HG03139 (cell line): ENCODE measurements around the gene TBC1D2B.
"Not testable (repeated sequence)": the region's sequence is repeated elsewhere in the genome, so short reads cannot be mapped to it uniquely, and the experiment has no call there.

ENCODE experiments used
- ATAC-seq: cut with Tn5 transposase; IDR thresholded peaks from one replicate; pipeline ENCODE4 v1.9.1; 2021; ENCODE audit not compliant: unreplicated experiment

Gene TBC1D2B

DNA sequence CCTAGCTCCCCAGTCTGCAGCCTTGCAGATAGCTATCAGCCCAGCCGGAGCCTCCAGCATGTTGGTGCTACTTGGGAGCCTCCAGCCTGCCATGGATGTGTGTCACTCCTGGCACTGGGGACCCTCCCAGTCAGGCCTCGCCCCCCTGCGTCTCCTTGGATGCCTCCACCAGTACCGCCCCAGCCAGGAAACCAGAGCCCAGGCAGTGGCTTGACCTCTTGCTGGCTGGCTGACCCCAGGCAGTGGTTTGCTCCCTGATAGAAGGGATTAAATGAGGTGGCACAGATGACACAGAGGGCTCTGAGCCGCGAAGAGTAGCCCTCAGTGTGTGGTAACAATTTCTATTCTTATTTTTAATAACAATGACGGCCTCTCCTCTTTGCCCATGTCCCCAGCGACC is 98.4 kb downstream of the TBC1D2B start:
- not testable (repeated sequence) for ATAC-seq

DNA sequence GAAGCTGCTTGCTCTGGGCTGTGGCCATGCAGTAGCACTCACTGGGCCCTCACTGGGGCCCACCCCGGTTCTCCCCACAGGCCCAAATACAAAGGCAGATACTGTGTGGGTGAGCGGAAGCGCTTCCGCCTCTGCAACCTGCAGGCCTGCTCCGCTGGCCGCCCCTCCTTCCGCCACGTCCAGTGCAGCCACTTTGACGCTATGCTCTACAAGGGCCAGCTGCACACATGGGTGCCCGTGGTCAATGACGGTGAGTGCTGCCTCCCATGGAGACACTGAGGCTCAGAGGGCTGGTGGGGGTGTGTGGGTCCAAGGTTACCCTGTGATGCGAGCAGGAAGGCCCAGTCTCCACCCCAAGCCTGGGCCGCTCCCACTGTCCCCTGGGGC is 98.8 kb downstream of the TBC1D2B start:
- ATAC-seq, result not testable (repeated sequence)

DNA sequence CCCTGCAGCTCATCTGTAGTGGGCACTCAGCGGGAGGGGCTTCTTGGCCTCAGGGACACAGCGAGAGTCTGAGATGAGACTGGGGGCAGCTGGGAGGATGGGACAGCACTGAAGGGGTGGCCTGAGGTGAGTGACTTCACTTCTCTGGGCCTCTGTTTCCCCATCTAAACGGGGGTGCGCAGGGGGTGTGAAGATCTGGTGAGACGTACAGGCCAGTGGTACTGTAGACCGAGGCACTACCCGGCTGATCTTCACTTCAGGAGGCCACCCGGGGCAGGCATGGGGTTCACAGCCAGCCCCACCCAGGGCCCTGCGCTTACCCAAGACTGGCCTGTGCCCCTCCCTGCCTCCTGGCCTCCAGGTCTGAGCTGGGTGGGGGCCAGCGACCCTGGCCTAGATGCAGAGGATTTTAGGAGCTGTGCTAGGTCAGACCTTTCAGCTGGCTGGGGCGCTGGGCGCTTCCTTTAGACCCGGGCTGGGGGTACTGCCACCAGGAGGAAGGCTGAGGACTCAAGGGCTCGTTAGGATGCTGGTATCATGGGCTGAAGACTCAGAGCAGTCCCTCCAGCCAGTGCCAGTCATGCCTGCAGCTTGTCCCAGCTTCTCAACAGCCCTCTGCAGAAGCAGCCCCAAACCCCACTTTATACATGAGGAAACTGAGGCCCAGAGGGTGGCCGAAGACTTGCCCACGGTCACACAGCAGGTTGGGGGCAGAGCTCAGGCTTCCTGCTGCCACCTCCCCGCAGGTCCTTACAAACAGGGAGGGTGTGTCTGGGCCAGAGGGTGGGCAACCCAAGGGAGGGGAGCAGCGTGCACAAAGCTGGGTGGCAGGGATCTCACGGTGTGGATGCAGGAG is 99.4 kb downstream of the TBC1D2B start:
- ATAC-seq, result not testable (repeated sequence)

DNA sequence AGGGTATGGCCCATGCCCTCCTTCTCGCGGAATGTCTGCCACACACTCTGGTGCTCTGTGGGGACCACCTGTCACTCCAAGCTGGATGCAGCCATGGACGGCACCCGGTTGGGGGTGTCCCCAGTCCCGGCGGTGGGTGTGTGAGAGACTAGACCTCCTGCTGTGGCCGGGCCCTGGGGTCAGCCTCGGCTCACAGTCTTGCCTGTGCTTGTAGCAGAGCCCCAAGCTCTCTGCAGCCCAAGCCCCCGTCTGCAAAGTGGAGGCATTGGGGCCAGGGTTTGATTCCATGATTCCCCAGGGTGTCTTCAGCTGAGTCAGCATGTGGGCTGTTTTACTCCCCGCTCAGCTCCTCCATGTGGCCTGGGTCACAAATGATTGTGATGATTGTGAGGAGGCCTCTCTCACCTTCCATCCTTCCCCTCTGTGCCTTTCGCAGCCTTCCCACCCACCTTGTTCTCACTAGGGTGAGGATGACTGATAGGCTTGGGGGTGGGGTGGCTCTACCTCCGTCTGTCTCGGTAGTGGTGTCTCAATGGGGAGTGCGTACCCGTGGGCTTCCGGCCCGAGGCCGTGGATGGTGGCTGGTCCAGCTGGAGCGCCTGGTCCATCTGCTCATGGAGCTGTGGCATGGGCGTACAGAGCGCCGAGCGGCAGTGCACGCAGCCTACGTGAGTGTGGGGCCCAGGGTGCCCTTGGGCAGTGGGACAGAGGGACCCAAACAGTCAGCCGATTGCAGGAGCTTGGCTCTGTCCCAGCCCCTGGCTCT is 100.6 kb downstream of the TBC1D2B start:
- not testable (repeated sequence) for ATAC-seq

DNA sequence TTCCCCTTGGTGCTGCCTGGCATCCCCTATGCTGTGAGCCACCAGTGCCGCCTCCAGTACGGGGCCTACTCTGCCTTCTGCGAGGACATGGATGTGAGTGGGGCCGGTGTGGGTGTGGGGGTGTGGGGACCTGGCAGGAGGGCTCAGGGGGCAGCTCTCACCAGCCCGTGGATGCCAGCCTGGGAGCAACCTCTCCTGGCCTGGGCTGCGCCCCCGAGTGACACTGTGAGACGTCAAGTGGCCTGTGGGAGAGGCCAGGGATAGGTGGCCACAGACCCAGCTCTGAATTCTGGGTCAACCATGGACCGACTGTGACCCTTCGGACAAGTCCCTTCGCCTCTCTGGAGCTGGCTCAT is 101.4 kb downstream of the TBC1D2B start:
- not testable (repeated sequence) for ATAC-seq

DNA sequence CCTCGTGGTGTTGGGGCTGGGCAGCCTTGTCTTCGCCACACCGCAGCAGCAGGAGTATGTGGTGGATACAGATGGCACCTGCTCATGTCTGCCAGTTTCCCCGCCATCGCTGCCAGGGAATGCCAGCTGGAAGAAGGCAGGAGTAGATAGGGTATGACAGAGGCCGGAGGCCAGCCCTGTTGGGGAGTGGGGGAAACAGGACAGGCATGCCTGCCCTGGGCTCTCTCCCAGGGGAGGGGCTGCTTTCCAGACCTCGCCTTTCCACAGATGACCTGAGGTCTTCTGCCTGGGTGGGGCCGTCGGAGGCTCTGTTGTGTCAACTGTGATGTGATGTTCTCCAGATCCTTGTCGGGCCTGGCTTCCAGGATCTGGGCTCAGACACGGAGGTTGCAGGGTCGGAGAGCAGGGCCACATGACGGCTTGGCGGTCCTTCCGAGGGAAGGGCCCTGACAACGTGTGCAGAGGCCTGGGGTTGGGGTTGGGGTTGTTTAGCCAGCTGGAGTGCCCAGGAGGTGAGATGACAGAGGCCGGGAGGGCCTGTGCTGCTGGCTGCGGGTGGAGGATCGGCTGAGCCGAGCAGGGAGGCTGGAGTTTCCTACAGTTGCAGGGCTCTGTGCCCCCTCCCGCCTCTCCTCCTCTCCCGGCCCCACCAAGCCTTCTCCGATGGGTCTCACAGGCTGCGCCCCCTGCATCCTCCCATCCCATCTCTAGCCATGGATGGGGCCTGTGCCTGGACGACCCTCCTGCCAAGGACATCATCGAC is 102.0 kb downstream of the TBC1D2B start:
- no peak for ATAC-seq

DNA sequence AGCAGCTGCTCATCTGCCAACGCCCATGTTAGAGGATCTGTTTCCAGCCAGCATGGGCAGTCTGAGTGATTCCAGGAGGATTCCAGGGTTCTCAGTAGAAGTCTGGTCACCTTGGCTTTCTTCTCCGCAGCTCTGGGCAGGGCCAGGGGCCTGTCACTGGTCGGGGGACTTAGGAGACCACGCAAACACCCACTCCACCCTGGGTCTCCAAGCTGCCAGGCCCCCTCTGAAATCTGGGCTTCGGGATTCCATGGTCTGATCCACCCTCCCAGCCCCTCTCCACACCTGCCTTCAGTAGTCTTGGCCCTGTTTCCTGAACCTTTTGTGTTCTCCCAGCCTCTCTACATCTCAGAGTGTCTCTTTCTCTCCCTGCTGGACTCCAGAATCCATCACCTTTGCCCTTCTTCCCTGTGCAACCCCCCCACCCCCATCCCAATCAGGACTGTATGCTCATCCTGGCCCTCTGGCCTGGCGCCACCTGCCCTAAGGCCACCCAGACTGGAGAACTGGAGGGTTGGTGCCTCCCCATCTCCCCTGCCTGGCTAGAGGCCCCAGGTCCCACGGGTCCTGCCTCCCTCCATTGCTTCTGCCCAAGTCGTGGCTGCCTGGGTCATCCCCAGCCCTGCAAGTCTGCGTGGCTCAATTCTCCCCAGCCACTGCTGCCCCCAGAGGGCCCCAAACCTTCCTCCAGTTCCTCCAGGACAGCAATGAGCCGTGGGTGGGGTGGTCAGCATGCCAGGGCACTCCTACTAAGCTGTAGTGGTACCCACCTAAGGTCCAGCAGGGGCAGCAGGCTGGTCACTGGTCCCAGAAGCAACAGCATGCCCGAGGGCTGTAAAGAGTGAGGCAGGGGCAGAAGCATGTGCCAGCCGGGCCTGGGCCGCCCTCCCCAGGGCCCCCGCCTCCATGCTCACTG is 102.8 kb downstream of the TBC1D2B start:
- no peak for ATAC-seq

DNA sequence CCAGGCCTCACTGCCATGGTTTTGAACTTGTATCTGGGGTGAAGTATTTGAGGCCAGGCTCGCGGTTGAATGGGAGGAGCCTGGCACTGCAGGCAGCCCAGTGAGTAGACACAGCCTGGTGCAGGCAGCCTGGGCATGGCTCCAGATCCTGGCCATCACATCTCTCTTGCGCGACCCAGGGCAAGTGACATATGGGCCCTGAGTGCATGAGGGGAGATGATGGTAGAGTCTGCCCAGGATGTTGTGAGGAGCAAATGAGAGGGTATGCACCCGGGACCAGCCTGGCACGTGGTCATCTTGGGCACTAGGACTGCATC is 103.5 kb downstream of the TBC1D2B start:
- ATAC-seq, result no peak

DNA sequence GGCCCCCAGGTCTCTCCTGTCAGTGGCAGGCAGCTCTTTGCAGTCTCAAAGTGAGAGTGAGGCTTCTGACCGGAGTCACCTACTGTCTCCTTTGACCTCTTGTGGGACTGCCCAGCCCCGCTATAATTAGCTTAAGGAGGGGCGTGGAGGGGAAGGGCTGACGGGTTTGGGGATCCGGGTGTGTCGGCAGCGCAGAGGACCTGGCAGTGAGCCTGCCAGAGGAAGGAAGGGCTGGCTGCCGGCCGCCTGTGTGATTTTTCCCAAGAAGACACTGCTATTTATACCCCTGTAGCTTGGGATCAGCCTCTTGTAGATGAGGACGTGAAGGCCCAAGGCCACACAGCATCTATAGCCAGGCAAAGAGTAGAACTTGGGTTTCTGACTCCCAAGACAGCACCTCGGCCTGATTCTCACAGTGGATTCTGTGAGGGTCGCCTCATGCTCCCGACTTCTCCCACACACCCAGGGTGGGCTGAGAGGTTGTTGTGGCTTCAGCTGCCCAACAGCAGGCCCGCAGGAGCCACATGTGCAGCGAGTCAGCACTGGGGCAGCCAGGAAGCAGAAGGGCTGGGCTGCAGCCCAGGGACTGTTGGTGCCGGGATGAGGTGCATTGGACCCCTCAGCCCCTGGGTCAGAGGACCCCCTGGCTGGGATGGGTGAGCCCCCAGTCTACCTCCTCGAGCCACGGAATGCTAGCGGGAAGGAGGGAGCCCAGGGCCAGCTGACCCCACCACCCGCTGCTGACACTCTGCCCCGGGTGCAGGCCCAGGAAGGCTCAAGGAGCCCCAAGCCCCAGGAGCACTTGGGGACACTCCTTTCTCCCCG is 104.0 kb downstream of the TBC1D2B start:
- not testable (repeated sequence) for ATAC-seq

DNA sequence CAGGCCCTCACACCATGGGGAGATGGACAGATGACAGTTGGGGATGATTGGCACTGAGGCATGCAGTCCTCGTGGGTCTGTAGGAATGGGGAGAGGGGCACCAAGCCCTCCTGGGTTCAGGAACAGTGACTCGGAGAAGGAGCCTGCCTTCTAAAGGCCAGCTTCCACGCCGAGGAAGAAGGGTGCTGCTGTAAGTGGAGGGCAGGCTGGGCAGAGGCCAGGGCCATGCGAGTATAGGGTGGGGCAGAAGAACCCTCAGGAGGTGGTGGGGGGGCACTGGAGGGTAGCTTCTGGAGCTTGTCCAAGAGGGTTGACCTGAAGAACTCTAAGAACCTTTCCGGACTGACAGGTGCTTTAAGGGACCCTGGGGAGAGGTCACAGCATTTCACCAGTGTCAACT is 104.8 kb downstream of the TBC1D2B start:
- ATAC-seq, result not testable (repeated sequence)

DNA sequence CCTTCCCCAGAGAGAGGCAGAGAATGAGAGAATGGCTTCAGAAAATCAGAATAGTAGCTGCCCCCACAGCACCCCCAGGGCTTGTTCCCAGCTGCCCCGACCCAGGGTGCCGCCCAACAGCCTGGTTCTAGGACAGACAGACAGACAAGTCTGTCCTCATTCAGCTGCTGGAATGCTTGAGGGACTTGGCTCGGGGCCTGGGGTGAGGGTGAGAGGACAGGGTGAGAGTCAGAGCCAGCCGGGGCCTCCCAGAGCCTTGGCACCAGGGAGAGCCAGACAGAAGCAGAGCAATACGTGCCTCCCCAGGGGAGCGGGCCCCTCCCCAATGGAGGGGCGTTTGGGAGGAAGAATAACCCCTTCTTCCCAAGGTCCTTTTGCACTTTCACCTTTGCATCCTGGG is 105.6 kb downstream of the TBC1D2B start:
- ATAC-seq, result not testable (repeated sequence)

DNA sequence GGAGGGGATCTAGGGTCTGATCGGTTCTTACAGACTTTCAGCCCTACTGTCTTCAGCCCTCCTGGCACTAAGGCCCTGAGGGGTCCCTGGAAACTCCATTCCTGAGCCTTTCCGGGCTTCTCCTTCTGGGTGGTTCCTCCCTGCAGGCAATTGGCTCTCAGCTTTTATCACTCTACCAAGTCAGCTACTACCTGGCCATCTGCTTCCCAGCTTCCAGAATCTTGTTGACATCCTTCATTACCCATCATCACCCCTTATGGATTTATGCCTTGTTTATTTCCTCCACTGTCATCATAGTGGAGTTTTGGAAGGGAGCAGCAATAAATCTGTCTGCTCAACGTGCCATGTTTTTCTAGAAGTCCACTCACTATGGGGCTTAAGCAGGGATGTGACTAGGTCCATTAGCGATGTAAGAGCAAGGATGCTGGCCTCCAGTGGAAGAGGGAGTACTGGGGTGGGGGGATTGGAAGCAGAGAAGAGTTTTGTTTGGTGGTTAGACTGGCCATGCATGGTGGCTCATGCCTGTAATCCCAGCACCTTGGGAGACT is 106.6 kb downstream of the TBC1D2B start:
- not testable (repeated sequence) for ATAC-seq

DNA sequence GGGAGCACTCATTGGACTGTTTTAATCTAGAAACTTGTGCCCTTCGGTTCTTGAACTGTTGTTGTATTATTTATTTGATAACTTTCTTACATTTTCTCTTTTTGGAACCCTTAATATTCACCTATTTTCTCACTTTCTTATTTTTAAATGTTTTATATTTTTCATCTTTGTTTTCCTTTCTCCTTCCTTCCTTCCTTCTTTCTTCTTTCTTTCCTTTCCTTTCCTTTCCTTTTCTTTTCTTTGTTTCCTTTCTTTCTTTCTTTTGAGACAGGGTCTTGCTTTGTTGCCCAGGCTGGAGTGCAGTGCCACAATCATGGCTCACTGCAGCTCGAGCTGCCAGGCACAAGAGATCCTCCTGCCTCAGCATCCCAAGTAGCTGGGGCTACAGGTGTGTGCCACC is 108.5 kb downstream of the TBC1D2B start:
- ATAC-seq, result no peak

DNA sequence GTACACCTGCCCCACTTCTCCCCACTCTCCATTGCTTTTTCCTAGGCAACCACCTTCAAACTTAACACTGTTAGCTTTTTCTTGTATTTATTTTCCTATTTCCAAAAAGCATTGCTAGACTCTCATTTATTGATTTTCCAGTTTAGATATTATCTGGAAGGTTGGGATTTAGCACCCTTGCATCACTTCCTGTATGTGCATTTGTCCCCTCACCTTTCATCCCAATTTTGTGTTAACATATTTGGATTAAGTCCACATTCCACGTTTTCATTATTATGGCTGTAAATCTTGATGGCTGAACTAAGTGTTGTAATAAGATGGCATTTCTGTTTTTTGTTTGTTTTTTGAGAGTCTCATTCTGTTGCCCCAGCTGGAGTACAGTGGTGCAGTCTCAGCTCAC is 109.7 kb downstream of the TBC1D2B start:
- ATAC-seq, result no peak

DNA sequence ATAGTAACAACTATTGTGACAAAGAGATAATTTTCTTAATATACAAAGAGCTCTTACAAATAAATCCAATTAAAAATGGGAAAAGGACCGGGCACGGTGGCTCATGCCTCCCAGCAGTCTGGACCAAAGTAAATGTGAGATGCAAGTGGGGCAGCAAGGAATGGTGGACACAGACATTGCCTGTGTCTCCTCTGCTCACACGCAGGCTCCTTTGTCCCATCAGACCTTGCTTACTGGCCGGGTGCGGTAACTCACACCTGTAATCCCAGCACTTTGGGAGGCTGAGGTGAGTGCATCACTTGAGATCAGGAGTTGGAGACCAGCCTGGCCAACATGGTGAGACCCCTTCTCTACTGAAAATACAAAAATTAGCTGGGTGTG is 110.3 kb downstream of the TBC1D2B start:
- ATAC-seq, result not testable (repeated sequence)

DNA sequence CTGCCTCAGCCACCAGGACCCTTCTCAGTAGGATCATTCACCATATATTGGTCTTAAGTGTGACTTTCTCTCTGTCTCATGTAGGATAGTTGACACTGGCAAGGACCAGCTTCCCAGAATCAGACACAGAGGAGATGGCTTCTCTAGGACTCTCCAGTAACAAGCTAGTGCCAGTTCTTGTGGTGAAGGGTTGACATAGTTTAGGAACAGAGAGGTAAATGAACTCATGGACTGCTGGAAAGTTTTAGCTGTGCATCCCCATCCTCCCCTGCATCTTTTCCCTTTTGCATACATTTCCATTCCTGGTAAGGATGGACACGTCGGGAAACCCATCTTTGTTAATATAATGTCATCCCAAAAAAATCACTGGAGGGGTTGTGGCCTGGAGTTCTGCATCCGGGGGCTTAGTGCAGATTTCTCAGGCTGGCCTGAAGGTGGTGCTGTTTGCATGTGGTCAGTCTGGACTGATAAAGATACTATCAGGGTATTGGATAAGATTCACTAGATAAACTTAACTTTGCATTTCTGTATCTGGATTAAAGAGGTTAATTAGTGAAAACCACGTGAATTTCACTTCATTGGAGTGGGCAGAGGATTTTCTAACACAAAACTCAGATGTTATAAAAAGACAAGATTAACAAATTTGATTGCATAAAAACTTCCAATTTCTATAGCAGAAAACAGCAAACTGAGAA is 110.8 kb downstream of the TBC1D2B start:
- no peak for ATAC-seq

DNA sequence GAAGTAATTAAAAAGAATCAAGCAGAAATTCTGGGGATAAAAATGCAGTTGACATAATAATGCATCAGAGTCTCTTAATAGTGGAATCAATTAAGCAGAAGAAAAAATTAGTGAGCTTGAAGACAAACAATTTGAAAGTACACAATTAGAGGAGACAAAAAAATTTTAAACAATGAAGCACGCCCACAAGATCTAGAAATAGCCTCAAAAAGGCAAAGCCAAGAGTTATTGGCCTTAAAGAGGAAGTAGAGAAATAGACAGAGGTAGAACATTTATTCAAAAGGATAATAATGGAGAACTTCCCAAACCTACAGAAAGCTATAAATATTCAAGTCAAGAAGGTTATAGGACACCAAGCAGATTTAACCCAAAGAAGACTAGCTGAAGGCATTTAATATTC is 113.3 kb downstream of the TBC1D2B start:
- ATAC-seq, result no peak

DNA sequence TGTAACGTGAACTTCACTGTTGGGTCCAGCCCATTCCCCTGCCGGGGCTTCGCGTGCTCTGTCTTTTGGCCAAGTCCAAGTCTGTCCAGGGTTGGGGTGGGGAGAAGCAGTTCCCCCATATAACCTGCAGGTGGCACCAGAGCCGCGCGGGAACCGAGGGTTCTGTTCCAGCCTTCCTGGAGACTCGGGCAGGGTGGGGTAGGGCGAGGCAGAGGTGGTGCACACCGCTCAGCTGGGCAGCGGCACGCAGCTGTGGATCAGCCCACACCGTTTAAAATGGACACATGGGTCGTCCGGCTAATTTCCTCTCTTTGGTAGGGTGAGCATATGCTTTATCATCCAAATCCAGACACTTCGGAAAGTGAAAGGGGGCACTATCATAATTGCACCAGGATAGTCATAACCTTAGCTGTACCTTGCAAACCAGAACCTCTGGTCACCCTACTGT is 118.1 kb downstream of the TBC1D2B start:
- no peak for ATAC-seq
